Thyroid gland (tissue), 4 donors: ENCODE measurements around the gene MMD. TPM values are rescaled to one million over a fixed set of nuclear protein-coding genes. Genes with fewer than 3 reads are reported as not detected.
"Not testable (repeated sequence)": the region's sequence is repeated elsewhere in the genome, so short reads cannot be mapped to it uniquely, and the experiment has no call there.

Source experiments
- DNase-seq, 2 donors: peaks; one replicate each; pipeline ENCODE4 v3.0.0-alpha.2; 2019
- H3K27ac ChIP-seq, 3 donors: fragments of 200-600 bp; sonication (generic); 1 replicate in 2 of 3; 2 replicates in 1 of 3; pipeline ENCODE4 v1.5.1; 2016 to 2019; ENCODE audit warnings: mild to moderate bottlenecking in 1 of 3, moderate library complexity in 1 of 3
- H3K27me3 ChIP-seq: fragments of 200-600 bp; sonication (generic); one replicate; pipeline ENCODE4 v1.5.1; 2019
- H3K36me3 ChIP-seq, 2 donors: fragments of 200-600 bp; sonication (generic); one replicate each; pipeline ENCODE4 v1.5.1; 2016 to 2019
- H3K4me1 ChIP-seq, 2 donors: fragments of 200-600 bp; sonication (generic); one replicate each; pipeline ENCODE4 v1.5.1; 2017 to 2019
- H3K4me3 ChIP-seq, 3 donors: fragments of 200-600 bp; sonication (generic); replicated peaks in 1 of 3; 1 replicate in 2 of 3; 2 replicates in 1 of 3; pipeline ENCODE4 v1.5.1; 2016; ENCODE audit warnings: mild to moderate bottlenecking in 1 of 3
- H3K9me3 ChIP-seq: fragments of 200-600 bp; sonication (generic); one replicate; pipeline ENCODE4 v1.5.1; 2017
- CTCF ChIP-seq, 6 experiments: fragments of 200-600 bp in 3 of 6; fragments of 450-650 bp in 3 of 6; sonication (generic) in 3 of 6; IDR thresholded peaks; one replicate each; pipeline ENCODE4 v1.5.1; 2016 to 2019; ENCODE audit warnings: antibody characterized with exemption in 6 of 6, mild to moderate bottlenecking in 2 of 6, inconsistent platforms in 1 of 6, moderate library complexity in 1 of 6
- POLR2A ChIP-seq, 2 donors: fragments of 450-650 bp; IDR thresholded peaks; one replicate each; pipeline ENCODE4 v1.6.1; 2017; ENCODE audit warnings: antibody characterized with exemption in 2 of 2, mild to moderate bottlenecking in 2 of 2, moderate library complexity in 1 of 2
- WGBS, 2 donors: methylation state at CpG; one replicate each; pipeline ENCODE4 v1.1.5; 2017; 5-methylcytosine and 5-hydroxymethylcytosine counted together
- intact Hi-C: fragments of 100-400 bp; cut with DNase I; formaldehyde crosslinking; loops from one replicate; pipeline ENCODE4 v1.15.1; 2023
- total RNA-seq, 4 donors: library from RNA; depleted of rRNA; stranded (reverse); fragments of >200 nt; gene quantifications; one replicate each; pipeline ENCODE4 v1.2.3, GENCODE V29; 2016

The MMD gene
- total RNA-seq, 4 donors from 2014 or later: 8.9 to 21.9 (median 15.3) TPM

GRCh38 chr17:55433029-55433628, 11.5 kb upstream of the MMD start:
- intact Hi-C loops: no loop called here
- Histone ChIP-seq H3K27ac (no peak overlapping the region), H3K36me3 (no peaks in the 10 kb centered on the region), H3K27me3 (no peaks in the 10 kb centered on the region), H3K4me1 (peaks cover 12 to 21% of the 10 kb centered on the region in 2 donors), H3K9me3 (no peaks in the 10 kb centered on the region), H3K4me3 (no peak overlapping the region)
- DNase-seq: no peak
- TF ChIP-seq POLR2A (IDR thresholded peaks at IDR 0.05): no peak
- no peak for TF ChIP-seq CTCF (IDR thresholded peaks at IDR 0.05)
- WGBS, 2 donors: 29 to 32% methylated on average over 7 of the region's 7 CpGs

GRCh38 chr17:55432358-55433028, 10.9 kb upstream of the MMD start:
- Histone ChIP-seq H3K36me3 (no peaks in the 10 kb centered on the region), H3K4me3 (no peak overlapping the region), H3K4me1 (peaks cover 12 to 21% of the 10 kb centered on the region in 2 donors), H3K27me3 (no peaks in the 10 kb centered on the region), H3K9me3 (no peaks in the 10 kb centered on the region), H3K27ac (no peak overlapping the region)
- intact Hi-C loops: no loop called here
- no peak for TF ChIP-seq CTCF (IDR thresholded peaks at IDR 0.05)
- TF ChIP-seq POLR2A (IDR thresholded peaks at IDR 0.05): no peak
- no peak for DNase-seq
- 89 to 91% methylated on average over 4 of the region's 4 CpGs for WGBS, 2 donors

GRCh38 chr17:55431914-55432313, 10.3 kb upstream of the MMD start:
- H3K9me3 ChIP-seq, DNase-seq, intact Hi-C loops, H3K4me3 ChIP-seq, H3K27me3 ChIP-seq, H3K27ac ChIP-seq, H3K36me3 ChIP-seq: not testable (repeated sequence)
- H3K4me1 ChIP-seq: peaks cover 12 to 16% of the 10 kb centered on the region in 2 donors
- 0% methylated on average over 1 of the region's 1 CpG; no CpG with 5 or more reads in 1 of the 2 donors for WGBS, 2 donors

- Histone ChIP-seq H3K27ac (no peak overlapping the region), H3K4me1 (peaks cover 12 to 16% of the 10 kb centered on the region in 2 donors), H3K36me3 (no peaks in the 10 kb centered on the region), H3K27me3 (no peaks in the 10 kb centered on the region), H3K9me3 (no peaks in the 10 kb centered on the region), H3K4me3 (no peak overlapping the region)
- intact Hi-C loops: no loop called here
- no peak for TF ChIP-seq POLR2A (IDR thresholded peaks at IDR 0.05)
- TF ChIP-seq CTCF (IDR thresholded peaks at IDR 0.05): no peak
- 76 to 81% methylated on average over 4 of the region's 4 CpGs for WGBS, 2 donors
- no peak for DNase-seq
Measured at GRCh38 chr17:55430541-55431288, 9.1 kb upstream of the MMD start.

- H3K27me3 ChIP-seq: no peaks in the 10 kb centered on the region
- no peaks in the 10 kb centered on the region for H3K9me3 ChIP-seq
- no peaks in the 10 kb centered on the region for H3K4me1 ChIP-seq
- no peak for TF ChIP-seq CTCF (IDR thresholded peaks at IDR 0.05)
- 96% methylated on average over 2 of the region's 2 CpGs for WGBS, 2 donors
- no peaks in the 10 kb centered on the region for H3K36me3 ChIP-seq
- H3K4me3 ChIP-seq: no peak overlapping the region
- DNase-seq: no peak
- intact Hi-C loops: no loop called here
- H3K27ac ChIP-seq: no peak overlapping the region
Measured at GRCh38 chr17:55427587-55427882, 5.9 kb upstream of the MMD start.
